ENCODE data around the gene CACNG5.

Gene CACNG5, protein sequence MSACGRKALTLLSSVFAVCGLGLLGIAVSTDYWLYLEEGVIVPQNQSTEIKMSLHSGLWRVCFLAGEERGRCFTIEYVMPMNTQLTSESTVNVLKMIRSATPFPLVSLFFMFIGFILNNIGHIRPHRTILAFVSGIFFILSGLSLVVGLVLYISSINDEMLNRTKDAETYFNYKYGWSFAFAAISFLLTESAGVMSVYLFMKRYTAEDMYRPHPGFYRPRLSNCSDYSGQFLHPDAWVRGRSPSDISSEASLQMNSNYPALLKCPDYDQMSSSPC

DNA sequence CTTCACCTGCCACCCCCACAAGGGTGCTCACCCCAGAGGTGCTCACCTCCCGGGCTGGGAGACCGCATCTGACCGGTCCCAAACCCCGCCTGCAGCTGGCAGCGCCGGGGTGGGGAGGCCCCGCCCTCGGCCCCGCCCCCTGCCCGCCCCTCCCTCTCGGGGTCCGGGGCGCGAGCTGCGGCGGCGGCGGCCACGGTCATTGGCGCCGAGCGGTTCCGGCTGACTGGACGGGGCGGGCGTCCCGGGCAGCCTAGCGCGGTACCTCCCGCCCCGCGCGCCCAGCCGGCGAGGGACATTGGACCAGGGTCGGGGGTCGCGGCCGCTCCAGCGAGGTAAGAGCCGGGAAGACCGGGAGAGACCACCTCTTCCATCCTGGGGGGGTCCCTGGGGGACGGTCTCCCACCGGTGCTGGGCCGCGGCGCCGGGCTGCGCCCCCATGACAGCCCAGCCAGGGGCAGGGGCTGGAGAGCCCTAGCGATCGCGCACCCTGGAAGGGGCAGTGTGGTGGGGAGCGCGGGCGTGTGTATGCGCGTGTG, at the start of gene CACNG5:
TSS of gene CACNG5 (plus strand) at position 199 of the 536 bp plus-strand sequence. CDS start 42,216 bp downstream, outside the sequence.
- DNase-seq (ENCODE audit: low spot score), result no peak

DNA sequence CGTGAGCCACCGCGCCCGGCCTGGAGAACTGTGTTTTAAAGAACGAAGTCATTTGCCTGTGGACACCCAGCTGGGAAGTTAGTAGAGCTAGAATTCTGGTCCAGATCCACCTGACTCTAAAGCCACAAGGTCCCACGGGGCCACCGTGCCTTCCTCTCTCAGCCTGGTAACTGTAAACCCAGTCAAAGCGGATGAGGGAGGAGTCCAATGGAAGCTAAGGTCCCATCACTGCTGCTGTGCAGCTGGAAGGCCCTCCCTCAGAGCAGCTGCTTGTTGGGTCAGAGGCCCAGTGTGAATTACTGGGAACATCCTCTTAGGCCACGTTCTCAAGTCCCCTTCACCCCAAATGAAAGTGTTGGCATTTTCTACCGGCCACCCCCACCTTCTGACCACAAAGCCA, 48.8 kb upstream of the CACNG5 start:
- DNase-seq (ENCODE audit: low spot score), result no peak

DNA sequence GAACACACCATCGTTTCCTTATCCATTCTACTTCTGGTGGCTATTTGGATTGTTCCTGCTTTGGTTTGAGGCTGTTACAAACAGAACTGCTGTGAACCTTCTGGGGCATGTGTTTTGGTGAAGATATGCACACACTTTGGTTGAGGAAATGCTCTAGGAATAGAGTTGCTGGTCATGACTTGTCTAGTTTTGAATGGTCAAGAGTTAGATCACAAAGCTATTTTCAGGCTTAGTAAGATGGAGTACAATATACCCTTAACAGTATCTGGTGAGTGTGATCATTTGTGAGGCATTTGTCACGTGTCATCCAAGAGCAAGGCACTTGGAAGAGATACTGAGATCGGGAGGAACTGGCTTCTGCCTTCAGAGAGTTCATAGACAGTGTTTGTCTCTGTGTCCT, 47.0 kb upstream of the CACNG5 start:
- DNase-seq (ENCODE audit: low spot score), result no peak

DNA sequence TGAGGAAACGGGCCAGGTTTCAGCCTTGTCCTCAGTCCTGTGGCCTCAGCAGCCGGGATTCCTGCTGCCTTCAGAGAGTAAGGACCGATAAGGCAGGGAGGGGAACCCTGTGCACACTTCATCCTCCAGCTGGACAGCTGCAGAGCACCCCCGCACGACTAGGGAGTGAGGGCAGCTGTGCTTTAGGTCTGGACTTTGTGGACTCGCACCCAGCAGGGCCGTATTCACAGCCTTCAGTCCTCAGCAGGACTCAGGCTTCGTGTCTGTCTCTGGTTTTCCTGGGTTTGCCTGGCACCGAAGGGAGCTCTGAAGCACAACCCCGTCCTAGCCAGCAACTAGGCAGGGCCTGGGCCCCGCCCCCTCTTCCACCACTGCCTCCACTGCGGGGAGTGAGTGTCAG, 45.8 kb upstream of the CACNG5 start:
- DNase-seq (ENCODE audit: low spot score), result no peak

DNA sequence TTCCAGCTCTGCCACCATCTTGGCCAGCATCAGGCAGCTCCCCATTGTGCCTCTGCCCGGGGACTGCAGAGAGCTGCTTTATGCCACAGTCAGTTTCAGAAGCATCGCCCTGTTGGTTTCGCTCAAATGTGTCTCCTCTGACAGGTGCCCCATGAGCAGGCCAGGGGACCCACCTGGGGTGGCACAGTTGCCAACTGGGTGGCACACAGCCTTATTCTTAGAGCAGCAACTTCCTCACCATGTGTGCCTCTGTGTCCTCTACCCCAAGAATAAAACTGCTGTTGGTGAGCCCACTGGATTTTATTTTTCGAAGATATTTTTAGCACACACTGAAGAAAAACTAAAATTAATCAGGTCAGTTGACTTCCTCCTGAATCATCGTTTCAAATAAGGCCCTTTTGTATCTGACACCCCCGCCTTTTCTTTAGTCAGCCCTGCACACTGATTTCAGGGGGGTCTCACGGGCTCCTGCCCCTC, 44.9 kb upstream of the CACNG5 start:
- no peak for DNase-seq (ENCODE audit: low spot score)

DNA sequence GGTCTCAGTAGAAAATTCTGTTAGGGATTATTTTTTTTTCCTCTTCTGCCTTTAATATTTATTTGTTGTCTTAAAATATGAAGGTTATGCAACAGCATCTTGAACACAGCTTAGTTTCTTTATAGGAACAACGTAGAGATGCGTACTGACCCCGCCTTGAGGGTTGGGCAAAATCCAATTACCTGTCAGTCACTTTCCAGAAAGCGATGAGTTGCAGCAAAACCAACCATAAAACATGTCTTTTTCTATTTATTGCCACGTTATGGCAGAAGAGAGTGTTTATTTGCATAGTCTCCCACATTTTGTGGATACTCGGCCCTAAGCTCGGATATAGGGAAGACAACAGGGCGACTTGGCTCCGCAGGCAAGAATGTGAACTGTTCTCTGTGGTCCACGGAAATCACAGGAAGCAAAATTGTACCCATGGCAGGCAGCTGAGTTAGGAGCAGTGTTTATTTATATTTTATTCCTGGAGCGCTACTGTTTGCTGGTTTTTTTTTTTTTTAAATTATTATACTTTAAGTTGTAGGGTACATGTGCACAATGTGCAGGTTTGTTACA, 44.3 kb upstream of the CACNG5 start:
- no peak for DNase-seq (ENCODE audit: low spot score)

DNA sequence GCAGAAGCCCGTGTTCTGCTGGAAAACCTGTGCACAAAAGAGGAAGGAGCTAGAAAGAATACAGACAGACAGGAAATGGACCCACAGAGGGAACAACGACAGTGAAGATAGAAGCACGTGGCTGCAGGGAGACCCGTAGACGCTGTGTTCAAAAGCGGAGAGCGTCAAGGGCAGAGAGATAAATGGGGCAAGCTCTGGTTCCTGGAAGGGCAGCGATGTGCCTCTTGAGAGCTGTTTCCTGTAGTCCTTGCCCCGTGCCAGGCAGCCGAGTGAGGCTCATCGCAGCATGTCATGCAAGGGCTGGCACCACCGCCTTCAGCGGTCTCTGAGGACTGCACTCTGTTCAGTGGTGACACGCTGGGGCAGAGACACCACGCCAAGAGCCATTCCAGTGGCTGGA, 43.6 kb upstream of the CACNG5 start:
- DNase-seq (ENCODE audit: low spot score), result no peak

DNA sequence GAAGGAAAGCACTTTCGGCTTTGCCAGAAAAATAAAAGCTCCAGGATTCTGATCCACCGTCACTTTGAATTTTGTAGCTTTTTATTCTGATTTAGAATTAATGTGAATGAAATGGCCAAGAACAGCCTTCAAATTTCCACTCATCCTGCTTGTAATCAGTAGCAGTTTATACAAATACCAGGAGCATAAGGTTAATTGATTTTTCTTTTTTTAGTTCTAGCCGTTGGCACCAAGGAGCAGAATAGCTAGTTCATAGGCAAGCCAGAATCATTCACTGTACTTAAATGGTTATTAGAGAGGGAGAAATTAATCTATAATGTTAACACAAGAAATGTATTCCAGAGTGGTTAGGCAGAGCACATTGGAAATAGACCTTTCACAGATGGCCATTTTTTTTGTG, 41.1 kb upstream of the CACNG5 start:
- DNase-seq (ENCODE audit: low spot score), result no peak

DNA sequence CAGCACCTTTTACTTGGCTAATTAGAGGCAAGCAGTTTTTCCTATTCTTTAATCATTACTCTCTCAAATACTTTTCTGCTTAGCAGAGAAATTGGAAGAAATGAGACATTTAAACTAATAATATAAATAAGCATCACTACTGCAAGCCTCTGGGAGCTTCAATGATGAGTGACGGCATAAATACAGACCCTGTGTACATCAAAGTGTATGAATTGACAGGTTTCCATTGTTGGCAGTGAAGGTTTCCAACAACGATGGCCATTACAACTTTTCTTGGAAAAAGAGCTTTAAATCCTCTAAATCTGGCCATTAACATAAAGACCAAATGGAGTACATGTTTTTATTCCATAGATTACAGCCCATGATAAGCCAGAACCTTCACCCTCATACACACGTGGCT, 39.4 kb upstream of the CACNG5 start:
- DNase-seq (ENCODE audit: low spot score), result no peak

DNA sequence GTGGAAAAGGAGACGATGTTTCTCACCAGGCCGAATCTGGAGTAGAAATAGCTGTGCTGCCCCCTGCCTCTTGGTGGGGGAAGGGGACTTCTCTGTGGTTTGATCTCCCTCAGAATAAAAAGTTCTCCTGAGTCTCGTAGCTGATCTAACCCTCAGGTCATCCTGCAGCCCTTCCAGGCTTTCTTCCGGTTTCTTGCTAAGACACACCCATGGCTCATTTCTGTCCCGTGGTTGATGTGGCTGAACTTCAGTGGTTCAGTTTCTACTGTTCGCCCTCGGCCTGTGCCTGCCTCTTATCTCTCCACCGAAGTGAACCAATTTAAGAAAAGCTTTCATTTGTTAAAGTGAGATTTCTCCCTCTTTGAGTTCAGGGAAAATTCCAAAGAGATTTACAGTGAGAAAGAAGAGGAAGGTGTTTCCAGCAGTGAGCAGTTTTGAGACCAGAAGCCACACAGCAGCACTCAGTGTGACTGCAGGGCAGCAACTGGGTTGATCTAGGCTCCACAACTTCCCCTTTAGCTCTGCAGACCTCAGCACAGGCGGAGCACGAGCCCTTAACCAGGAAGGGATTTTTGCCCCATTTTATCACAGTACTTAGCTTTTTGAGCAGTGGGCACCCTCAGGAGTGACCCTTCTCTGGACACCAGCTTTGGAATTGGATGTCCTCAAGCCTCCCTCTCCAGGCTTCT, 34.9 kb upstream of the CACNG5 start:
- DNase-seq (ENCODE audit: low spot score), result no peak

DNA sequence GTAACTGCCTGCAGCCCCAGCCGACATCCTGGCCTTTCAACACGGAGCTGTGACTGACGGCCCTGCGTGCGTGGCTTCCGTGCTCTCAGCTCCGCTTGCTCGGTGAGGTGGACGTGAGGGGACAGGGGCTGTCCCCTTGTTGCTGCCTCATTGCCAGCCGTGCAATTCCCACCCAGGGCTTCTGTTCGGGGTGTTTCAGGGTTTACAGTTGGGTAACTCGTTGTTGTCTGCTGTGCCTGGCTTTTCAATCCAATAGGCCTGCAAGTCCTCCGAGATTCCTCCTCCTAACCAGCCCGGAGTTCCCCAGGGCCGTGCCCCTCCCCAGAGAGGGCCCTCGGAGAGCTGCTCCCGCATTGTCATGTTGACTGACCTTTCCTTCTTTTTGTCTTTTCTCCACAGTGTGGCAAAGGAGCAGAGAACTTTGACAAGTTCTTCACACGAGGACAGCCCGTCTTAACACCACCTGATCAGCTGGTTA, 31.4 kb upstream of the CACNG5 start:
- no peak for DNase-seq (ENCODE audit: low spot score)

DNA sequence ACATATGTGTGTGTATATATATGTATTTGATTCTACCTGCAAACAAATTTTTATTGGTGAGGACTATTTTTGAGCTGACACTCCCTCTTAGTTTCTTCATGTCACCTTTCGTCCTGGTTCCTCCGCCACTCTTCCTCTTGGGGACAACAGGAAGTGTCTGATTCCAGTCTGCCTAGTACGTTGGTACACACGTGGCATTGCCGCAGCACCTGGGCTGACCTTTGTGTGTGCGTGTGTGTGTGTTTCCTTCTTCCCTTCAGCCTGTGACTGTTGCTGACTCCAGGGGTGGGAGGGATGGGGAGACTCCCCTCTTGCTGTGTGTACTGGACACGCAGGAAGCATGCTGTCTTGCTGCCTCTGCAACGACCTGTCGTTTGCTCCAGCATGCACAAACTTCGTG, 29.4 kb upstream of the CACNG5 start:
- no peak for DNase-seq (ENCODE audit: low spot score)

DNA sequence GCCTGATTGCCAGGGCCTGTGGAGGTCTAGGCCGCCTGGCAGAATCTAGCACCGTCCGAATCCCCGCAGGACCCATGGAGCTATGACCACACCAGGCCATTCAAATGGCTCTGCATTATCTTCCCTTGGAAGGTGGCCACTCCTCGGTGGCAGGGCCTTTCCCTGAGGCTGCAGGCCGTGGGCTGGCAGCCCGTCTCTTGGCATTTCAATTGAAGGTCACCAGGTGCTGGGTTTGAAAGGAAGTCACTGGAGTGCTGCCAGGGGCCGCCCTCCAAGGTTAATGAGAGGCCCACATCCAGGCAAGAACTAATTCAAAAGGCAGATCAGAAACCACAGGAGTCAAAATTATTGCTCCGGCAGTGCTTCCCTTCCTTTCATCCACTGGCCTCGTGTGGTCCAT, 27.7 kb upstream of the CACNG5 start:
- DNase-seq (ENCODE audit: low spot score), result no peak

DNA sequence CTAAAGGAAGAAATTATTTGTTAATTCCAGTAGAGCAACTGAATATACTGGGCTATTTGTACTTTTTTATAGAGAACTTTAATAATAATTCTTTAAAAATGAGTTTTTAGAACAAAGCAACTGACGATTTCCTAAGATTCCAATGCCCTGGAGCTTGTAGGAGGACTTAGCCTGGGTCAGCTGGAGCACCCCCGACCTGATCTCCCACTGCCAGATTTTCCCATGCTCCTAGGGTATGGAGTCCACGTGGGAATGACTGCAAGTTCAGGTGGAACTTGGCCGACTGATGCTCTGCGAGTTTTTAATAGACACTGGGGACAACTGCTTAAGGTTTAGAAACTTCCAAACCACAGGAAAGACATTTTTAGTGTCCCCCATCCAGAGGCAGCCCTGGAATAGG, 25.5 kb upstream of the CACNG5 start:
- no peak for DNase-seq (ENCODE audit: low spot score)

DNA sequence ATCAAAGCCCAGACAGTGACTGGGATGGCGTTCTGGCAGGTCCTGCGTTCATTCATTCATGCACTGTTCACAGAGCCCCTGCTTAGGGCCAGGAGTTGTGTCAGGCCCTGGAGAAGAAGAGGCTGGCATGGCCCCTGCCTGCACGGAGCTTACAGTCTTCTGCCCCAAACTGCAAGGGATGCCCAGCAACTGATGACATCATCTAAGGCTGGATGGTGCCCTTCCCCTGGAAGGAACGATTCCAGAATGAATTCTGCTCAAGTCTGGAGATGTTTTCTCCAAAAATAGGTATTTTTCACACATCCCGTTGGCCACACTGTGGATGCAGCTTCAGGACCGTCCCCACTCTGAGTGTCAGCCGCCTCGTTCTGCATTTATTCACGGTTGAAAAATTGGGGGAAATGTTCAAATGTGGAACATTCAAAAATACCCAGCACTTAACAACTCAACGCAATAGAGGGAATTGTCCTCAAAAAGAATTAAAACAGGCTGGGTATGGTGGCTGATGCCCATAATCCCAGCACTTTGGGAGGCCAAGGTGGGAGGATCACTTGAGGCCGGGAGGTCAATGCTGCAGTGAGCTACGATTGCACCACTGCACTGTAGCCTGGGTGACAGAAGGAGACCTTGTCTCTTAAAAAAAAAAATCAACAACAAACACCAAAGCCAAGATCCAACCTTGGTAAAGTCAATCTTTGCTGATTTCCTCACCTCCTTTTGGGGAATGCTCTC, 23.8 kb upstream of the CACNG5 start:
- no peak for DNase-seq (ENCODE audit: low spot score)

DNA sequence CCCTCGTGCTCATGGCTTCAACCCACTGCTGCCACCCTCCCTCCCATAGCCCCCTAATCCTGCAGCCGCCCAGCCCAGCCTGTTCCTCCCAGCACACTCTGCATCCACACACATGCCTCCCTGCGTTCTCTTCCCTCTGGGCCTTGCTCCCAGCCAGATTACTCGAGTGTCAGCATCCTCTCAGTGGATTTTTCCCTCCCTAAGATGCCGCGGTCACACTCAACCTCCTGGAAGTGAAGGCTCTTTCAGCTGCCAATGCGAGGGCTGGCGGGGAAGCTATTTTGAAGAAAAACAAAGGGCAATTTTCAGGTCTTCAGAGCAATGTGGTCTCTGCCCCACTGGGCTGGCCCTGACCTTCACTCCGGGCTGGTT, 23.2 kb upstream of the CACNG5 start:
- DNase-seq (ENCODE audit: low spot score), result no peak

DNA sequence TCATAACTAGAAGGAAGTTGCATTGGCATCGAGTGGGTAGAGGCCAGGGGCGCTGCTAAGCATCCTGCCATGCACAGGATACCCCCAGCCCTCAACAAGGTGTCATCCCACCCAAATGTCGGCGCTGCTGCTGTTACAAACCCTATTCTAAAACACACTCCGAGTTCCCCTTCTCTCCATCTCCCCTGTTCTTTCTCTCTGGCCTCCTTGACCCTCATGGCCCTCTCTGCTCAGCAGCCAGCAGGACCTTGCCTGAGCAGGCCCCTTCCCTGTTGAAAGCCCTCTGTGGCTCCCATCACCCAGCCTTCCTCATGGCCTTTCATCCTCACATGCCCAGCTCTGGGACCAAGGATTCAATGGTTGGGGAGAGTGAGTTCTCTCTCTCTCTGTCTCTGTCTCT, 22.3 kb upstream of the CACNG5 start:
- DNase-seq (ENCODE audit: low spot score), result no peak

DNA sequence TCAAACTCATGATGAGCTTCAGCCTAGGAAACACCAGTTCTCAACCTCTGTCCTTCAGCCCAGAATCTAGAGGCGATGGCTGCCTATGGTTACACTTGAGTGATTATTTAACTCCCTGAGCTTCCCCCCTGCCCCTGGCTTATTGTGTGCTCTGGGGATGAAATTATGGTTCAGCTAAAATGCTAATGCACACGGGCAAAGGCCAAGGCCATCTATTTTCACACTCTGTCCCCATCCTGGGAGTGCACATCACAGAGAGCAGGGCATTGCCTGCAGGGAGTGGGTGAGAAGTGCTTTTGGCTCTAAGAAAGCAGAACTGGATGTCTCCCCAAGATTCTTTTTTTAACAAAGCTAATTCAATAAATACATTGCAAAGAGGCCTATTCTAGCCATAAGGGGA, 21.6 kb upstream of the CACNG5 start:
- DNase-seq (ENCODE audit: low spot score), result no peak

DNA sequence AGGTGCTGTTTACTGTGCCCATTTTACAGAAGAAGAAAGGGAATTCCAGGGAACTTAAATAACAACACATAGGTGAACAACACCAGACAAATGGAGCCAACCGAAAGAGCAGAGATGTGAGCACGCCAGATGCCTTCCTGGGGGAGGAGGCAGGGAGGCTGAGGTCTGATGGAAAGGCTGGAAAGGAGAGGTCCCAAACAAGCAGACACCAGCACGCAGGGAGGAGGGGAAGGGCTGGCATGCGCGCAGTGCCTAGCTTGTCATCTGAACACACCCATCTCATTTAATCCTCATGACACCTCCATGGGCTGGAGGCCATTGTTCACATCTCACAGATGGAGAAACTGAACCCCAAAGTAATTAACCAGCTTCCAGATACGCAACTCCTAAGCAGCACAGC, 20.9 kb upstream of the CACNG5 start:
- DNase-seq (ENCODE audit: low spot score), result no peak

DNA sequence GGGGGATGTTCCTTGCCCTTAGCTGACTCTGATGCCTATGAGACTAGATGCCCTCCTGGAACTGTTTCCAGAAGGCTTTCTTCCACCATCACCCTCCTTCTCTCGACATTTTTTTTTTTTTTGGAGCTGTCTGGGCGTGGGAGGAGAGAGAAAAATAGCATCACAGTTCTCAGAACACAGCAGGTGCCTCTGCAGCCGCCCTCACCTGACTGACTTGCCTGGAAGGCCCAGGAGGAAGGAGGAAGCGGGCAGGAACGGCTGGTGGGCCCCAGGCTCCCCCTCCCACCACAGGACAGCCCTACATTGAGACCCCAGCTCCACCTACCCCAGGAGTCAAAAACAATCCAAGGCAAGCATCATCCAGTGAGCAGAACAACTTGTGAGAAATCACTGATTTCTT, 20.3 kb upstream of the CACNG5 start:
- no peak for DNase-seq (ENCODE audit: low spot score)

DNA sequence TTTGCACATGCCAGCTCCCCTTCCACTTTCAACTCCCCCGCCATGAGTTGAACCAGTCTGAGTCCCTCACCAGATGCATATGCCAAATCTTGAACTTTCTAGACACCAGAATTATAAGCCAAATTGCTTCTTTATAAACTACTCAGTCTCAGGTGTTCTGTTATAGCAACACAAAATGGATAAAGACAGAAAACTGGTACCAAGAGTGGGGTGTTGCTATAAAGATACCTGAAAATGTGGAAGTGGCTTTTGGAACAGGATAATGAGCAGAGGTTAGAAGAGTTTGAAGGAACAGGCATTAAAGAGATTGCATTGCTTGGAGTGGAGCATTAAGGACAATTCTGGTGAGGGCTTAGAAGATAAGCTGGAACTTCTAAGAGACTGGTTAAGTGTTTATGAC, 17.2 kb upstream of the CACNG5 start:
- no peak for DNase-seq (ENCODE audit: low spot score)

DNA sequence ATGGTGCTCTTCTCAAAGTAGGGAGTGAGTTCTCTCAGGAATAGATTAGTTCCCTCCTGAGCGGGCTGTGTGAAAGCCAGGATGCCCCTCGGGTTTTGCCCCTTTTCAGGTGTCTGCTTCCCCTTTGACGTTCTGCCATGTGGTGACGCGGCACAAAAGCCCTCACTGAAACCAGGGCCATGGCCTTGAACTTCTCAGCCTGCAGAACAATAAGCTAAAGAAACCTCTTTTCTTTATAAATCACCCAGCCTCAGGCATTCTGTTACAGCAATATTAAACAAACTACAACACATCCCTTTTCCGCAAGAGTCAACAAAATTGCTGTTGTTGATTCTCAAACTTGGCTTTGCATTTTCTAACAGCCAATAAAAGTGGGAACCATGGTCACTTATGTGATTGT, 15.5 kb upstream of the CACNG5 start:
- DNase-seq (ENCODE audit: low spot score), result no peak

DNA sequence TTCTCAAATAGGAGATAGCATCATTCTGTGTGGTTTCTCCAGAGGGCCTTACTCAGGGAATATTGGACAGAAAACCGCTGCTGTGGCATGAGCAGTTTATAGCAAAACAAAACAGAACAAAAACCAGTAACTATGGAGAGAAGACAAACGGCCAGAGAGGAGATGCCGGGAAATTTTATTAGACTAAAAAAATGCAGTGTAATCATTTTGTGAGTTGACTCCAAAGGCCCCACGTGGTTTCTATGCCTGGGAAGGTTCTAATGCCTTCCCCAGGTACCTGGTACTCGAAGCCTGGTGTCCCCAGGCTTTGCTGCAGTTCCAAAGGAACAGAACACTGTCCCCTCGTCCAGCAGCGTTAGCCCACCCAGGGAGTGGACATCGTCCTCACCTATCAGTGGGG, 12.9 kb upstream of the CACNG5 start:
- no peak for DNase-seq (ENCODE audit: low spot score)
